Inflammatory macrophage (primary cell): ENCODE data around the gene GLRA1.

Experiments used
- DNase-seq, 2 donors: peaks; one replicate each; pipeline ENCODE4 v3.0.0-alpha.2; 2020 to 2022
- total RNA-seq, 18 experiments: gene quantifications; one replicate each; lab custom pipeline; 2026; ENCODE audit warnings: mixed read lengths in 6 of 18, inconsistent platforms in 2 of 18; lab: John Stamatoyannopoulos, UW

Gene GLRA1
- 0 to 0.06 (median 0) reads per million in 18 experiments for total RNA-seq

- peak in 1 of 2 donors; percentile 27 for DNase-seq
These were observed at the start of gene GLRA1 for GRCh38 chr5:151924564-151925301. TSS of gene GLRA1 (minus strand) at chr5:151924851. CDS start at chr5:151924549, 302 bp downstream.

GRCh38 chr5:151970885-151971284 lies 46.2 kb upstream of the GLRA1 start:
- DNase-seq = no peak

GRCh38 chr5:151967865-151968264 lies 43.2 kb upstream of the GLRA1 start:
- DNase-seq = no peak

DNA sequence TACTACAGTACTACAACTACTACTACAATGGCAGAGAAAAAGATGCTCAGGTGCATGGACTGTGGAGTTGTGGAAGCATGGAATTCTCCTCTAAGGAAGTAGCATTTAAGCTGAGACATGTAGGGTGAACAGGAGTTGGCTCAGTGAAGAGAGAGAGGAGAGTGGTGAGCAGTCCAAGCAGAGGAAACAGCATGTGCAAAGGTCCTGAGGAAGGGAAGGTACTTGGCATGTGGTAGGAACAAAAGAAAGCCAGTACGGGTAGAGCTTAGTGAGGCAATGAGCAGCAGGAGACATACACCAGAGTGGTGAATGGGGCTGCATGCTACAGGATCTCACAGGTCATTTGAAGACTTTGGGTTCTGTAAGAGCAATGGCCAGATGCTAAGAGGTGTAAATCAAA lies 41.4 kb upstream of the GLRA1 start:
- DNase-seq = no peak

DNA sequence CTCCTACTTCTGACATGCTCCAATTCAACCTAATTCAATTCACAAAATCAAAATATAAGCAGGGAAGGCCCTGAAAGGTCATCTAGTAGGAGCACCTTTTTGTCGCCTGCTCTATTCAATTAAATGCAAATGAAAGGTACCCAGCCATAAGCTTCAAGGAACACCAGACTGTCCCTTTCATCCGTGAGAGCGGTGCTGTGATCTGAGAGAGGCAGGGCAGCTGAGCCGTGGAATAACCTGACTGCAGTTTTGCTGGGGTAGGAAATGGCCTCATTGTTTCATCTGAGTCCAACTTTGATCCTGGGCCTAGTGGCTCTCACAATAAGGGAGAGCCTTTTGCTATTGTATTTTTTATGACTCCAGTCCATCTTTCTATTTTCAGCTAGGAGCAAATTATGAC lies 39.8 kb upstream of the GLRA1 start:
- no peak for DNase-seq

- no peak for DNase-seq
These were observed 36.9 kb upstream of the GLRA1 start for GRCh38 chr5:151961557-151961956.

DNA sequence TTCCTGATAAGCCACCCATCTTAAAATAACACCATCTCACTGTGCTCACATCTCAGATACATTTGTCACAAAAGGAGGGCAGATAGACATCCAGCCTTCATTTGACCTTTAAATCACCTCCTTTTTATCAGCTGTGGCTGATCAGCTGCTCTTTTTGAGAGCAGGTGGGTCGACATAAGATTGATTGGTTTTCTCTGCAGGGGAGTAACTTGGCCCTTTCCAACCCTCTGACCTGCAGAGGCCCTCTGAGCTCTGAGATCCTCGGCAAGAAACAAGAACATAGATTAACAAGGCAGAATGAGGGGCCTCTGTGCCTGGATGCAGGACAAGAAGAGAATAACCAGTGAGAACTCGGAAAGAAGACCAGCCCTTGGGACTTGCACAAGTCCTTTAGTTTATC lies 33.5 kb upstream of the GLRA1 start:
- DNase-seq = no peak

- DNase-seq = no peak
These were observed 32.1 kb upstream of the GLRA1 start for GRCh38 chr5:151956725-151957124.

DNA sequence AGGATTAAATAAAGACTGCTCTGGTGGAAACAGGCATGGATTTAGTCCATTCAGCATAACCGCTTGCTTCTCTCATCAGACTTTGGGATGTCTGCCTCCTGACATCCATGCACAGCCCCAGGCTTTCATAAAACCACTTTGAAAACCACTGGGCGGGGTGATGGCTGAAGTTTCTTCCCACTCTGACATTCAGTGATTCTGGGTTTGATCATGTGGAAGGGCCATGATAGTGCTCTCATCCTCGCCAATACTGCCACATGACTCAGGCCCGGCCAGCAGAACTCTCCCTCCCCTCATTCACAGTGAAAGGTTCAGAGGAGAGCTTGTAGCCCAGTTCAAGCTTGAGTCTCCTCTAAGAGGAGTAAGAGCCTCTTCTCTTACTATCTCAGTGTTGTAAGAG lies 29.6 kb upstream of the GLRA1 start:
- no peak for DNase-seq

DNA sequence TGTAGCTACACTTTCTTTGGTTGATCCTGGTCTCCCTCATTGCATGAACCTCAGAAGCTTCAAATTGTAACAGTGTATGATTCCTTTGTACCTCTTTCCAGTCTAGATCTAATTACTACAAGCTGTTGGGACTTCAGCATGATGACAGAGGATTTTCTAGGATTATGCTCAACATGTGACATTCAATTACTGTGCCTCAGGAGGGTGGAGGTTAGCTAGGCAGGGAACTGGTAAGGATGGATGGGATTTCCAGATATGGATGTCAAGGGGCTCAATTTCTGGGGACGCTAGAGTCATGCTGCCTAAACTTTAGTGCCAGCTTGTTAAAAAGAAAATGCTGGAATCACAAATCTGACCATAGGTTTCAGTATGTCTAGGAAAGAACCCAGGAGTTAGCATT lies 29.2 kb upstream of the GLRA1 start:
- DNase-seq = no peak

GRCh38 chr5:151952238-151952637 lies 27.6 kb upstream of the GLRA1 start:
- DNase-seq = no peak

DNA sequence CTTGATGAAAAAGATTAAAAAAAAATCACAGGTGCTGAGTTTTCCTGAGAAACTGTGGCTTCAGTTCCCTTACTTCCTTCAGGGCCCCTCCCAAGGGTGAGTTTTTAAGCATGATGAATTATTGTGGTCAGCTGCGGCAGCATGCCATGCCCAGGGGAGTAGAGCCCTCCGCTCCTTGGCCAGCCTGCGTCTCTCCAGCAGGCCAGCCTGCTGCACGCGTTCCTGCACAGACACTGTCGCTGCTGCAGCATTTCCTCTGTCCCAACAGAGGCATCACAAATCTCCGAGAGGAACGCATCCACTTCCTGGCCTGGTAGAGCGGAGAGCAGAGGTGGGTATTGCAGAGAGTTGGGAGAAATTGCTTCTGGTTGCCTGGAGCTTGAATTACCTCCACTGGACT lies 26.1 kb upstream of the GLRA1 start:
- no peak for DNase-seq

DNA sequence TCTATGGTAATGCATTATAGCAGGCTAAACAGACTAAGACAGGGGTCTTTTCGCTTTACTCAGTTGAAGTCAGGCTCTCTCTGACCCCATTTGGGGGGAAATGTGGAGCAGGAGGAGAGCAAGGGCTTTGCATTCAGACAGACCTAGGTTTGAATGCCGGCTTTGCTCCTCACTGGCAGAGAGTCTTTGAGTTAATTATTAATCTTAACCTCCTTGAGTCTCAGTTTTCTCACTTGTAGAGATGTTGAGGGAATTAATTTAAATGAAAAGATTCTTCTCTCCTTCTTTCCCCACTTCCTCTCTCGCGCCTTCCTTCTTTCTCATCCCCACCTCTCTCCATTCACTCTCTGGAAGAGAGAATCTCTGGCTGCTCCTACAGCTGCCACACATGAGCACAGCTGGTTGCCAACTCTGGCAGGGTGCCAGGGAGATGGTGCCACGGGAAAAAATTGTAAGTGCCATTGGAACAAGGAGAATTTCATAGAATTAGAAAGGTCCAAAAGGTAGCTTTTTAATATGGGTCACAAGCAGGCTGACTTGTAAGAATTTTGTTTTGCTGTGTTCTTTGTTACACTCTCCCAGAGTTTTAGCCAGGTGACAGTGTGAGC lies 25.2 kb upstream of the GLRA1 start:
- no peak for DNase-seq

DNA sequence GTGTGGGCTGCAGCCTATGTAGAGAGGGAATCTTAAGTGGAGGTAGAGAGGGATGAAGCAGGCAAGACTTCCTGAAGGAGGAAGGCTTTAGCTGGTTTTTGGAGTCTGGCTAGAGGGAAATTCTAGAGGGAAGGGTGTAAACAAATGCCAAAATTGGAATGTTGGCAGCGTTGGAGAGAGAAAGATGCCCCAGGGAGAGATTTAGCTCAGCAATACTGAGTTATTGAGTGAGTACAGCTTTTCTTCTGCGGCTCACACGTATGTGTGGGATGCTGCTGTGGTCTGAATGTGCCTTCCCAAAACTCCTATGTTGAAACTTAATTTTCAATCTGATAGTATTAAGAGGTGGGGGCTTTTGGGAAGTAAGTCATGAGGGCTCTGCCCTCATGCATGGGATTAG lies 24.5 kb upstream of the GLRA1 start:
- DNase-seq = no peak

DNA sequence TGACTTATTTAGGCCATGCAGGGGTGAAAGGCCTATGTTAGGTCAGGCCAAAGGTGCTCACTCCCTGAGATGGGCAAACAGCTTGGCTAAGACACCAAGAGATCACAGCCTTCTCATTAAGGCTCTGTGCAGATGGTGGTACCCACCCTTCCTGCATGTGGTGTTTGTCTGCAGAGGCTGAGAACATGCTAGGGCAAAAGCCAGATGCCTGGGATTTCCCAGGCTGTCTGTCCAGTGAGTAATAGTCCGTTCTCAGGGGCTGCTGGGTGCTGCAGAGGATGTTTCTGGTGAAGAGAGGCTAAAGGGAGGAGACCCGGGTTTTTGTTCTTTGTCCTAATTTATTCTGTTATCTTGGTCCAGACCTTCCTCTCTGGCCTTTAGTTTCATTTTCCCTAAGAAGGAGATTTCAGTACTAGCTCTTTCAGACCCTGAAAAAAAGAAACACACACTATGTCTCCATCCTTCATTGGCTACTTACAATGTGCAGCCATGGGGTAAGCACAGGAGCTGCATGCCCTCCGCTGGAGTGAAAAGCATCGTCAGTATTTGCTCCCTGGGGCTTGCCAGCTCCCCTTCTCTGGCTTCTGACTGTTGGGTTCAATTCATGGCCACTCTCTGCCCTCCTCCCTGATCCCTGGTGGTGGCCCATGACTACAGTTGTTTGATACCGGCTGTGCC lies 23.4 kb upstream of the GLRA1 start:
- DNase-seq = no peak

DNA sequence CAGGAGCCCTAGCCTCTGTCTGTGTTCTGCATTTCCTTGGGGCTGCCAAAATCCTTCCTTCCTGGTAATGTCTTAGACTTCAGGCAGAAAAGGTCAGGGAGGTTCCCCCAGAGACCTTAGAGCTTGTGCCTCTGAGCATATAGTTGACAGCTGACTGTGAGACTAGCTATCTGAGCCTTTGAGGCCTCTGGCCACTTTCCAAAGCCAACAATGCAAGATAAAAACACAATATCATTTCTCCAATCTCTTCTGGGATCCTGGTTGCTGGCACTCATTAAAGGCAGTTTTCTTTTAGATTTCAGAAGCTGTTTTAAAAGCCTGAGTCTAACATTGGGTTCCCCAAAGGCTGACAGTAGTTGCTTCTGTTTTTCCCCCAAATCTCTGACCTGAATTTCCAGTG lies 13.2 kb upstream of the GLRA1 start:
- DNase-seq = no peak

DNA sequence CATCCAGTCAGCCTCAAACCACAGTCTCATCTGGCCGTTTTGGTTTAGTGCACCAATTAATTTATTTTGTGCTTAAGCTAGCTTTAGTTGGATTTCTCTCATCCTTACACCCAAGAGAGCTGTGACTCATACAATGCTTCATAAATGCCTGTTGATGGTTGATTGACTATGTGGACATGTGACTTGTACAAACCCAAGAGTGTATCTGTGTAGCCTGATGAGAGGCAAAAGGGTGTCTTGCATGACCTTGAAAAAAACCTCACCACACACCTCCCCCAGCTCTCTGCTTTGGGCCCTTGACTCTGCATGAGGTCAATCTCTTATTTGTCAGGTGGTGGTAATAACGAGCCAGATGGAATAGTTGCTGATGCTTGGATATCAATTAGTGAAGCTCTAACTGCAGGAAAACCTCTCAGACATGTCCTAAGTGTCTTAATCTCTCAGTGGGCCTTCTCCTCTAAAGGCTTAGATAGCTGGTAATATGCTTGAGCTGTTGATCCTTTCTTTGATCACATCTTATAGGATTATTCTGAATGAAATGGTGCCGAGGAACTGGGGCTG lies 10.6 kb upstream of the GLRA1 start:
- no peak for DNase-seq

- DNase-seq = no peak
These were observed 6.6 kb upstream of the GLRA1 start for GRCh38 chr5:151931260-151931659.

DNA sequence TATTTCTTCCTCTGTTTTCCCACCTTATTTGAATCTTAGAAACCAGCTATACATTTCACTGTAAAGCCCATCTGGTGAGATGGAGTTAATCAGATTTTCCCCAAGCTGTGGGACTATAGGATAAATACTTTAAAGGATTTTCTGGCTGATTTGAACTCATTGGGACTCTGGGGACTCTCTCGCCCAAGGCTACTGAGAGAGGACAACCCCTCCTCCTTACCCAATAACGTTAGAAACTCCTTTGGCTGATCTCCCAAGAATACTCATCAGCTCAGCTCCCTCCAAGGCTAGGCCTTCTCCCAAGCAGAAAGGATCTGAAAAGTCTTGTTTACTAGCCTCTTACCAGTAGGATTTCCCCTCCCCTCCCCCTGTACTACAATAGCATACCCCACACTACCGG lies 1.5 kb upstream of the GLRA1 start:
- DNase-seq = no peak

GRCh38 chr5:151925340-151925739 lies 689 bp upstream of the GLRA1 start:
- DNase-seq = no peak

GRCh38 chr5:151923866-151924476 lies 680 bp downstream of the GLRA1 start:
- DNase-seq = no peak

GRCh38 chr5:151921916-151922315 lies 2.7 kb downstream of the GLRA1 start:
- no peak for DNase-seq

DNA sequence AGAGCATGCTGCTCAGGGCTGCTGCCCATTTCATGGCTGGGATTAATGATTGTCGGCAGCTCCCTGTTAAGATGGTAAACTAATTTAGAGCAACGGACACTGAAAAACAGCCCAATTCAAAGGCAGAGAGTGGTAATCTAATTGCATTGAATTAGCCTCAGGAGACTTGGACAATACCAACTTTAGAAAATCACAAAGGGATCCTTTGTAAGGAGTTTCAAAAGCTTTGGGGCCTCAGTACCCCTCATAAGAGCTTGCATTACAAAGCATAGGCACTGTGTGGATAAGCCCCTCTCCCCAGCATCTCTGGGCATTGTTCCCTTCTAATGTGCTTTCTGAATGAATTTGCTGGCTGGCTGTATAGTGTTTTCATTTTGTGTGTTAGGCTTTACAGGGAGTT lies 6.7 kb downstream of the GLRA1 start:
- DNase-seq = no peak
